ENCODE measurements around the gene EDRF1. TPM values are rescaled to one million over a fixed set of nuclear protein-coding genes. Genes with fewer than 3 reads are reported as not detected.

Gene EDRF1
- polyA plus RNA-seq, 1 donor (not counting 4 experiments of a cell fraction or from before 2014, with no cell fraction given) = 20.4 TPM

DNA sequence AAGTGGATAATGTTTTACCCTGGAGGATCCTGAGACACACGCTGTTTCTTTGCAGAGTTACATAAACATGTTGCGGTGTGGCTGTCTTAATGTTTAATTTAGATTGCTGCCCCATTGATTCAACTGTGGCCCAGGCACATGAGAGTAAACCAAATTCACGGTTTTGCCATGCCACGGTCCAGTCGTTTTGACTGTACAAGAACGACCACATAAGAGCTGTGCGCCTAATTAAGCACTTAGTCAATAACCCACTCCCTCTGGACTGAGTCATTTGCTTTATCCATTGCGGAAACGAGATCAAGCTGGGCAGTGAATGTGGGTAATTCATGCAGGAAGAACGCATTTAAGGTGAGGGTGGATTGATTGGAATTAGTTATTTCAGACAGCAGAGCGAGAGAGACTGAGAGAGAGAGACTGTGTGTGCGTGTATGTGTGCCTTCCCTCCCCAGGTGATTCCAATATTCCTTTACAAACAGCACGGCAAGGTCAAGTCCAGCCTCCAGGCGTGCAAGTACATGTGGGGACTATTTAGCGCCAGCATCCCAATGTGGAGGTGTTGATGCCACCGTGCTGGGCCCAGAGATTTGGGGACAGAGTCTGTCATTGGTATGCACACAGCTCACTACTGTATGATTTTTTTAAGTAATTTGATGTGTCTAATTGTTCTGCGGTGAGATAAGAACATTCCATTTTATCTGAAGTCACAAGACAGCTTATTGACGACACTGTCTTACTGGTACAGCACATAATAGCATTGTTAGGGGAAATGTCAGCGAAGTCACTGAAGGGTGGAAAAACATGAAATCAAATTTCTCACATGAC lies 28.1 kb upstream of the EDRF1 start:
- Histone ChIP-seq H3K4me1 (ENCODE audit: control insufficient read depth, extremely low read depth, insufficient read depth, low read length) (peaks cover 10% of the 10 kb centered on the region), H3K4me2 (ENCODE audit: control insufficient read depth, extremely low read depth, insufficient read depth, low read depth, low read length) (no peak overlapping the region), H3K79me2 (ENCODE audit: control insufficient read depth, insufficient read depth, low read length) (no peaks in the 10 kb centered on the region), H3K36me3 (ENCODE audit: control insufficient read depth in 2 of 2, extremely low read depth in 1 of 2, insufficient read depth in 2 of 2, low read length in 2 of 2) (no peaks in the 10 kb centered on the region), H3K27me3 (ENCODE audit: control insufficient read depth, extremely low read depth, insufficient read depth, low read length) (no peaks in the 10 kb centered on the region), H3K9me1 (ENCODE audit: control insufficient read depth, extremely low read depth, insufficient read depth, low read length) (no peaks in the 10 kb centered on the region), H3K27ac (ENCODE audit: control insufficient read depth, insufficient read depth, low read length) (no peak overlapping the region), H4K20me1 (ENCODE audit: control insufficient read depth, extremely low read depth, insufficient read depth, low read length) (no peaks in the 10 kb centered on the region), H3K9me3 (ENCODE audit: control insufficient read depth, low read depth, low read length) (no peaks in the 10 kb centered on the region), H2AFZ (ENCODE audit: control insufficient read depth, low read length) (no peak overlapping the region), H3K9ac (ENCODE audit: control insufficient read depth, extremely low read depth, insufficient read depth, low read length) (no peak overlapping the region), H3K4me3 (ENCODE audit: control insufficient read depth in 2 of 3, extremely low read depth in 1 of 3, insufficient read depth in 2 of 3, low read depth in 1 of 3, low read length in 3 of 3) (no peak overlapping the region)
- no peak for DNase-seq (ENCODE audit: low read depth, low spot score)
- dilution Hi-C loops (cut with MboI; ENCODE audit: extremely low pct_ligation_motif_present, low sequenced_read_pairs) = no loop called here
- no peak for FAIRE-seq
- TF ChIP-seq EZH2 (IDR thresholded peaks at IDR 0.05; ENCODE audit: low read length) = no peak
- TF ChIP-seq, protein P1, sequence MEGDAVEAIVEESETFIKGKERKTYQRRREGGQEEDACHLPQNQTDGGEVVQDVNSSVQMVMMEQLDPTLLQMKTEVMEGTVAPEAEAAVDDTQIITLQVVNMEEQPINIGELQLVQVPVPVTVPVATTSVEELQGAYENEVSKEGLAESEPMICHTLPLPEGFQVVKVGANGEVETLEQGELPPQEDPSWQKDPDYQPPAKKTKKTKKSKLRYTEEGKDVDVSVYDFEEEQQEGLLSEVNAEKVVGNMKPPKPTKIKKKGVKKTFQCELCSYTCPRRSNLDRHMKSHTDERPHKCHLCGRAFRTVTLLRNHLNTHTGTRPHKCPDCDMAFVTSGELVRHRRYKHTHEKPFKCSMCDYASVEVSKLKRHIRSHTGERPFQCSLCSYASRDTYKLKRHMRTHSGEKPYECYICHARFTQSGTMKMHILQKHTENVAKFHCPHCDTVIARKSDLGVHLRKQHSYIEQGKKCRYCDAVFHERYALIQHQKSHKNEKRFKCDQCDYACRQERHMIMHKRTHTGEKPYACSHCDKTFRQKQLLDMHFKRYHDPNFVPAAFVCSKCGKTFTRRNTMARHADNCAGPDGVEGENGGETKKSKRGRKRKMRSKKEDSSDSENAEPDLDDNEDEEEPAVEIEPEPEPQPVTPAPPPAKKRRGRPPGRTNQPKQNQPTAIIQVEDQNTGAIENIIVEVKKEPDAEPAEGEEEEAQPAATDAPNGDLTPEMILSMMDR (optimal IDR thresholded peaks at IDR 0.05 in 1 of 3, IDR thresholded peaks at IDR 0.05 in 1 of 3, conservative IDR thresholded peaks at IDR 0.05 in 1 of 3; ENCODE audit: extremely low read depth in 1 of 3, insufficient read depth in 2 of 3, low read length in 3 of 3) = no peak

GRCh38 chr10:125692196-125692595 lies 27.3 kb upstream of the EDRF1 start:
- H2AFZ ChIP-seq (ENCODE audit: control insufficient read depth, low read length) = no peak overlapping the region

More at GRCh38 chr10:125692196-125692595, 27.3 kb upstream of the EDRF1 start:
- DNase-seq (ENCODE audit: low read depth, low spot score) (no peak), FAIRE-seq (no peak)
- H3K4me3 ChIP-seq (ENCODE audit: control insufficient read depth in 2 of 3, extremely low read depth in 1 of 3, insufficient read depth in 2 of 3, low read depth in 1 of 3, low read length in 3 of 3) = no peak overlapping the region
- dilution Hi-C loops (cut with MboI; ENCODE audit: extremely low pct_ligation_motif_present, low sequenced_read_pairs) = no loop called here
- H3K4me2 ChIP-seq (ENCODE audit: control insufficient read depth, extremely low read depth, insufficient read depth, low read depth, low read length) = no peak overlapping the region
- peaks cover 8% of the 10 kb centered on the region for H3K4me1 ChIP-seq (ENCODE audit: control insufficient read depth, extremely low read depth, insufficient read depth, low read length)
- no peak overlapping the region for H3K9ac ChIP-seq (ENCODE audit: control insufficient read depth, extremely low read depth, insufficient read depth, low read length)
- no peaks in the 10 kb centered on the region for H4K20me1 ChIP-seq (ENCODE audit: control insufficient read depth, extremely low read depth, insufficient read depth, low read length)
- H3K9me3 ChIP-seq (ENCODE audit: control insufficient read depth, low read depth, low read length) = no peaks in the 10 kb centered on the region
- H3K79me2 ChIP-seq (ENCODE audit: control insufficient read depth, insufficient read depth, low read length) = no peaks in the 10 kb centered on the region
- no peaks in the 10 kb centered on the region for H3K9me1 ChIP-seq (ENCODE audit: control insufficient read depth, extremely low read depth, insufficient read depth, low read length)
- H3K27ac ChIP-seq (ENCODE audit: control insufficient read depth, insufficient read depth, low read length) = no peak overlapping the region
- no peak for TF ChIP-seq EZH2 (IDR thresholded peaks at IDR 0.05; ENCODE audit: low read length)
- TF ChIP-seq, protein P1 (optimal IDR thresholded peaks at IDR 0.05 in 1 of 3, IDR thresholded peaks at IDR 0.05 in 1 of 3, conservative IDR thresholded peaks at IDR 0.05 in 1 of 3; ENCODE audit: extremely low read depth in 1 of 3, insufficient read depth in 2 of 3, low read length in 3 of 3) = no peak
- H3K36me3 ChIP-seq (ENCODE audit: control insufficient read depth in 2 of 2, extremely low read depth in 1 of 2, insufficient read depth in 2 of 2, low read length in 2 of 2) = no peaks in the 10 kb centered on the region
- H3K27me3 ChIP-seq (ENCODE audit: control insufficient read depth, extremely low read depth, insufficient read depth, low read length) = no peaks in the 10 kb centered on the region

Data from keratinocyte (primary cell).